Stimulated activated CD4-positive, alpha-beta T cell treated with anti-CD3 and anti-CD28 coated beads, Interleukin-4, amount 100 ng/mL, for 24 hours (primary cell): ENCODE results near the gene UBE2E3.
"Not testable (repeated sequence)": the region's sequence is repeated elsewhere in the genome, so short reads cannot be mapped to it uniquely, and the experiment has no call there.

ENCODE experiments used
- DNase-seq: peaks from one replicate; pipeline ENCODE4 v3.0.0-alpha.2; 2020

The UBE2E3 gene

GRCh38 chr2:181037922-181038321, 57.5 kb downstream of the UBE2E3 start:
- DNase-seq = no peak

GRCh38 chr2:181038796-181039195, 58.4 kb downstream of the UBE2E3 start:
- no peak for DNase-seq

DNA sequence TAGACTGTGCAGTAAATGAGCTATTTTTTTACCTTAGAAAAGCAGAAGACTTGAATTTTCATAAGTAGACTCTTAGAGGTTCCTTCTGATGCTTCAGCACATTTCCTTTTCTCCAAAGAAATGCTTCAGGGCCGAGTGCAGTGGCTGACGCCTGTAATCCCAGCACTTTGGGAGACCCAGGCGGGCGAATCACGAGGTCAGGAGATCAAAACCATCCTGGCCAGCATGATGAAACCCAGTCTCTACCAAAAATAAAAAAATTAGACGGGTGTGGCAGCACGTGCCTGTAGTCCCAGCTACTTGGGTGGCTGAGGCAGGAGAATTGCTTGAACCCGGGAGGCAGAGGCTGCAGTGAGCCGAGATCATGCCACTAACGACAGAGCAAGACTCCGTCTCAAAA, 60.4 kb downstream of the UBE2E3 start:
- DNase-seq = not testable (repeated sequence)

DNA sequence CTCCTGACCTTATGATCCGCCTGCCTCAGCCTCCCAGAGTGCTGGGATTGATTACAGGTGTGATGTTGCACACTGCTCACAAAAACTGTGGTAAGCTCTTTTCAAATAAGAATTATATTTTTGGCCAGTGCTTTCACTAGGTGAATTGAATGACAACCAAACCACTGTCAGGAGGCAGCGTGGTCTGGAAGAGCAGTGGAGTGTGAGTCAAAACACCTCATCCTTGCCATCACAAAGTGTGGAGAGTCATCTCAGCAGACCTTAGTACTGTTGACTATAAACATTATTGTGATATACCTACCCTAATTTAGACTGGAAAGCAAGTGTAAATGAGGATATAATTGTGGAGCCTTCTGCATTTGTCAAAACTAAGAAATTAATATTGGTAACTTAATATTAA, 61.3 kb downstream of the UBE2E3 start:
- no peak for DNase-seq

DNA sequence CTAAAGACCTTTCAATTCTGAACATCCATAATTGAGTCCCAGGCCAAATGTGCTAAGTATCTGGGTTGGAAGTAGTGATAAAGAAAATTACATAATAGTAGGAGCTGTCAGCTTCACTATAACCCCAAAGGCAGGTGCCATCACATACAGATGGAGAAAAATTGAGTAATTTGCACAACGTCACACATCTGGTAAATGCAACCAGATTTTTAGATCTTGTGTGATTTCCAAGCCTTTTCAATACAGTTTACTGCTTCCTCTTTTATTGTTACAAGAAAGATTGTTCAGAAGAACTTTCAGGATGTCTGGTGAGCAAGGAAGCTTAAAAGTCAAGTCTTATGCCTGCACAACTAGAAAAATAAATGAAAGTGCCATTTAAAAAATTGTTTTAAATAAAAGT, 62.3 kb downstream of the UBE2E3 start:
- no peak for DNase-seq

DNA sequence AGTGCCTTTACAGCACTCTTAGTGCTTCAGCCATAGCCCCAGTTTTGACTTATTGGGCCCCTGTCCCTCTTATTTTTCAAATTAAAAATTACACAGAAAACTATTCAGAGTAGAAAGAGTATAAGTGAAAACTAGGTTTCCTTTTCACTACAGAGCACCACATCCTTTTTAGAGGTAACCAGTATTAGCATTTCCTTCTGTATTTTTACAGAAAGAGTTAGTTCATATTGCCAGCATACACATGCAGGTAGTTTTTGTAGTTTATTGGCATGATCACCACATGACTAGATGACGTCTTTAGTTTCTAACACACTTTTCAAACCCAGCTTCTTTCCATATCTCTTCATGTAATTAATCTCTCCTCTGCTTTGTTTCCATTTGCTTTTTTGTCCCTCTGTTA, 66.4 kb downstream of the UBE2E3 start:
- no peak for DNase-seq

GRCh38 chr2:181047829-181048228, 67.4 kb downstream of the UBE2E3 start:
- DNase-seq = no peak

GRCh38 chr2:181051861-181052522, 71.6 kb downstream of the UBE2E3 start:
- DNase-seq = no peak

DNA sequence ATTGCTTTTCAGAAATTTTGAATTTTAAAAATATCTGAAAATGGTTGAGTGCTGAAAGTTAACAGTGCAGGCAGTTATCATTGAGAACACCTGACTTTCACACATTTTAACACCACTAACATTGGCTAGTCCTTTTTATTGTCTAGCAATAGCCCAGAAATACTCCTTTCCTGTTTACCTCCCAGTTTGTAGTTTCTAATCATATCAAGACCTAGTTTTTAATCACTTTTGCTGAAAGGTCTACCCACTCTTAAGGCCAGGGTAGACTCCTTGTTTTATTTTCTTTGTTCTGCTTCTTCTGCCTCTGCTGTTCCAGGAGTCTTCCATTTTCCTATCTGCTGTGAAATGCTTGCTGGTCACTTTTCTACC, 72.1 kb downstream of the UBE2E3 start:
- no peak for DNase-seq

DNA sequence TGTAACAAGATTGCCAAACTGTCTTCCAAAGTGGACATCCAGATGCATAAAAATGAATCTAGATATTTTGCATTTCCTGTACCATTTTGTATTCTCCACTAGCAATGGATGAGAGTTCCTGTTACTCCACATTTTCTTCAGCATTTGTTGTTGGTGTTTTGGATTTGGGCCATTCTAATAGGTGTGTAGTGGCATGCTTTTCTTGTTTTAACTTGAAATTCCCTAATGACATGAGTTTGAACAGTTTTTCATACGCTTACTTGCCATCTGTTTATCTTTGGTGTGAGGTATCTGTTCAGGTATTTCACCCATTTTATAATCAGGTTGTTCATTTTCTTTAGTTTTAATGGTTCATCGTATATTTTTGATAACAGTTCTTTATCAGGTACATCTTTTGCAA, 73.9 kb downstream of the UBE2E3 start:
- DNase-seq = no peak

- no peak for DNase-seq
These were observed 74.4 kb downstream of the UBE2E3 start for GRCh38 chr2:181054843-181055242.

GRCh38 chr2:181058378-181059269, 78.2 kb downstream of the UBE2E3 start:
- peak; percentile 57 for DNase-seq

DNA sequence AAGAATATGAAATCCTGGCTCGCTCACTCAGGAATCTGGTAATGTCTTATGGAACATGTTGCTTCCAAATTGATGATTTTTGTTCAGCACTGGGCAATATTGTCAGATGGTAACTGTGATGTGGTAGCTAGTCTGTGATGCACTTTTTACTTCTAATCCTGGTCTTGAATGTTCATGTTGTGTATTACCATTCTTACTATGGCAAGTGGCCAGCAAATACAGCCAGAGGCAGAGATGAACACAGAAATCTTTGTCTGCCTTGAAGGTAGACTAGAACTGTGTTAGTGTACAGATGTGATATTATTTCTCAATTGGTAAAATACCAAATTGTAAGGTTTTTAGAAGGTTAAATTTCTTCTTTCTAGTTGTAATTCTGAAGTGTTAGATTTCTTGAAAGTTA, 83.3 kb downstream of the UBE2E3 start:
- no peak for DNase-seq

DNA sequence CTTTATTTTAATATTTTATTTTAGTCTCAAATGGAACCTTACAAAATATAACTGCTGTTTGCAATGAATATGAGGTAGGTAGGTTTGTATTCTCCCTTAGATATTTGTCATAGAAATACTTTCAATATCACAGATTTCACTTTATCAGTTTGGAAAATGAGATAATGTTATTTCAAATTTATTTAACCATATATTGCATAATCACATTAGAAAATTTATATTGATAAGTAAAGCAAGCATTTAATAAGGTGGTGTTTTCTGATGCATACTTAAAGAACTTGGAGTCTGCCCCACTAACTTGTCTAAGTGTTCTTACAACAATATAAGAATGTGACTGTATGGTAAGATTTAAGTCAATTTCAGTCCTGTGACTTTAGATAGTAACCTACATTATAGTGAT, 85.1 kb downstream of the UBE2E3 start:
- DNase-seq = no peak

GRCh38 chr2:181066333-181066732, 85.9 kb downstream of the UBE2E3 start:
- no peak for DNase-seq

DNA sequence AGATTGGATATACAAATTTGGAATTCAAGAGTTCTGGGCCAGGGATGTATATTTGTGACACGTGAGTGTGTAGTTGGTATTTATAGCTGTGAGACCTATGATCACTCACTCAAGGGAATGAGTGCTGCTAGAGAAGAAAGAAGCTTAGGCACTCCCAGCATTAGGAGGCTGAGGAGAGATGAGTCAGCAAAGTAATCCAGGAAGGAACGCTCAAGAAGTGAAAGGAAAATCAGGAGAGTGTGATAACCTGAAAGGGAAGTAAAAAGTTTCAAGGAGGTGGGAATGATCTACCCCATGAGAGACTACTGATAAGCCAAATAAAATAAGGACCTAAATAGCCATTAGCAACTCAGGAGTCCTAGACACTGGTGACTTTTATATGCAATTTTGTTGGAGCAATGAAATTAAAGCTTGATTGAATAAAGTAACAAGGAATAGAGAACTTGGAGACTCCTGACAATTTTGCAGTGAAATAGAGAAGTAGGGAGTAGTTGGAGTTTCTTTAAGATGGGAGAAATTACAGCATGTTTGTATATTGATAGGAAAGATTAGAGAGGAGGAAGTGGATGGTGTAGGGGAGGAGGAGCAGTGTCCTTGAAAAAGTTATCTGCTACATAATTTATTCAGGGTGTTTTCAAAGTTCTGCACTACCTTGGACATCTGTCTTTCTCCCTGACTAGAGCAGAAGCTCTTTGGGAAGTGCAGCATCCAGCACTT, 89.9 kb downstream of the UBE2E3 start:
- no peak for DNase-seq

DNA sequence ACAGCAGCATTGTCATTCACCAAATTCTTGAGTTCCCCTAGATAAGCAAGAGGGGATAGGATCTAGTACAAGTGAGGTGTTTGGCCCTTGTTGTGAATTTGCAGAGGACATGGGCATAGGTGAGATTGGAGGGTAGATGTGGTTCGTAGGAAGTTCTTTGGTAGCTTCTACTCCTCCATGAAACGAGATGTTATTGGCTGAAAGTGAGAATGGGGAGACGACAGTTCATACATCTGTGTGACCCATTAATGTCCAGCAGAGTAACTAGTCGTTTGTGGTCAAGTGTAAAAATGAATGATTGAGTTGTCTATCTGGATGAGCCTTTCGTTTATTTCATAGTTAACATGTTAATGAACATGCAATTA, 90.4 kb downstream of the UBE2E3 start:
- DNase-seq = no peak

GRCh38 chr2:181072486-181073235, 92.3 kb downstream of the UBE2E3 start:
- no peak for DNase-seq

DNA sequence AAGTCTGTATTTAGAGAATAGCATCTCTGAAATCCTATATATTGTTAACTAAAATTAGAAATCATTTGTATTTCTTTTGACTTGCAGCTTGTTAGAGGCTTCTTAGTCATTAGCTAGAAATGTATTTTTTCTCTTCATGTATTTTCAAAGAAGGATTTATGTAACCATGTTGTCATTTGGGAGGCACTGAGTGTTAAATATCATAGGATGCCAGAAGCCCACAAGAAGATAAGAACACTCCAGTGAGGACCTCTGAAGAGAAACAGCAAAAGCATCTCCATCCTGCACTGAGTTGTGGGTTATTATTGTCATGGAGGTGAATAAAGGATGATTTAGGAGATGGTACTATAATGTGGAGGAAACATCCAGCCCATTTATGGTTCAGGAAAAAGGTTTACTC, 93.5 kb downstream of the UBE2E3 start:
- DNase-seq = no peak

GRCh38 chr2:181074457-181074856, 94.1 kb downstream of the UBE2E3 start:
- DNase-seq = no peak

DNA sequence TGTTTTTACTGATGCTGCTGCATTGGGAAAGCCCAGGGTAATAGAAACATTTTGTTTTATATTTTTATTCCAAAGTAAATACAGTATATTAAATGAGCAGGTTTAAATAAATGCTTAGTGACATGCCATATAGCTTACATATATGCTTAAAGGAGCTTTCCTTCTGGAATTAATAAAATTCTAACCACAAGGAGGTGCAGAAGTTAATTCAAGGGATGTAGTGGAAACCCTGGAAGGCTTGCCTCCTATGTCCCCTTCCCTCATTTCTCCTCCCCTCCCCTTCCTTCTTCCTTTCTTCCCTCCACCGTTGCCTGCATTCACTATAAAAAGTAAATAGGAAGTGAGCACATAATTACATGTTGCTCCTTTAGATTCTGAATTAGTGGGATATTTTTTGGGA, 96.3 kb downstream of the UBE2E3 start:
- no peak for DNase-seq

DNA sequence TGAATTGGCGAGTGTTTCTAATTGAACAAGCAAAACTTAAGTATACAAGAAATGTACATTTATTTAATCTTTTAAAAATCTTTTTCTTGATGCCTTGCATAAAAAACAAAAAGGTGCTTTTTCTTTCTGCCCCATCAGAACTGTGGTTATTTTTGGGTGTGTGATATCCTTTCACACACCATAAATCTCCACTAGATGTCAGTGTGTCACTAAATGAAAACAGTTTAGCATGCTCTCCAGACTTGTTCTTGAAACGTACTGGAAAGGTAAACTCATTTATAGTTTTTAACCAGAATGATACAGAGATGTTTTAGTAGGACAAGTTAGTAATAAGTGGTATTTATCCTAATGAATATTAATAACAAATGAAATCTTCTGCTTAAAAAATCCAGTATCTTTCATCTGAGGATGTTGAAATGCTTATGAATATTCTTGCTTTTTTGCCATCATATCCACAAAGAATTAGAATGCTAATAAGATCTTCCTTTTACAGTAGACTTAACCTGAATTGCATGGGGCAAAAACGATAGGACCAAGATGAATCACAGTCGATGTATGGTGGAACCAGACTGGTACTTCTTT, 96.8 kb downstream of the UBE2E3 start:
- DNase-seq = peak; percentile 35

DNA sequence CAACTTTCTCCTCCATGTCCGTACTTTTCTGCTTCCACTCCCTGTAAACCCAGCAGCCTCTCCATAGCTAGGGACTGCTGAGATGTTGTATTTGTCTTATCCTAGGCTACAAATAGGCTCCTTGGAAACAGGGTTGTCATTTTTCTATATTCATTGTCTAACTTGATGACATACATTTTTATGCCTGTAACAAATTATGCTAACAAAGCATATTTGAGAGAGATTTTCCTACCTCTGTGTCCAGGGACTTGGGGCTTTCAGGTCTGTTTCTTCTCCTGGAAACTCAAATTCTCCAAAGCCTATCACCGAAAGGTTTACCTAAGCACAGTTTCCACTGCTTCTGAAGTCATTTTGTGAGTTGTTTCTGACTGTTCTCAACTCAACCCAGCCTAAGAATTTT, 102.7 kb downstream of the UBE2E3 start:
- DNase-seq = no peak
